Activated CD4-positive, alpha-beta T cell treated with anti-CD3 and anti-CD28 coated beads, Interleukin-2, amount 10 ng/mL, durations not matched to agents 7 days and 5 days (primary cell): ENCODE measurements around the gene RDX. TPM values are rescaled to one million over a fixed set of nuclear protein-coding genes. Genes with fewer than 3 reads are reported as not detected.
"Not testable (repeated sequence)": the region's sequence is repeated elsewhere in the genome, so short reads cannot be mapped to it uniquely, and the experiment has no call there.

ENCODE experiments used
- CTCF ChIA-PET: fragments of 350-600 bp; sonication (Branson Sonifier 250); formaldehyde crosslinking; loops from one replicate; lab custom pipeline; 2021; ENCODE audit warnings: antibody characterized with exemption; lab: Charles Lee
- POLR2A ChIA-PET: fragments of 350-600 bp; sonication (Branson Sonifier 250); formaldehyde crosslinking; loops from one replicate; lab custom pipeline; 2021; ENCODE audit warnings: antibody characterized with exemption; lab: Charles Lee
- DNase-seq: peaks from one replicate; pipeline ENCODE4 v3.0.0-alpha.2; 2020
- H3K27ac Mint-ChIP-seq: one replicate; pipeline ENCODE4 v1.8.0; 2021; ENCODE audit warnings: mild to moderate bottlenecking, moderate library complexity, mixed read lengths
- H3K27me3 Mint-ChIP-seq: one replicate; pipeline ENCODE4 v1.8.0; 2021; ENCODE audit warnings: mixed read lengths
- H3K36me3 Mint-ChIP-seq: one replicate; pipeline ENCODE4 v1.8.0; 2021; ENCODE audit warnings: low read depth, mixed read lengths
- H3K4me1 Mint-ChIP-seq: one replicate; pipeline ENCODE4 v1.8.0; 2021; ENCODE audit warnings: mixed read lengths
- H3K4me3 Mint-ChIP-seq: one replicate; pipeline ENCODE4 v1.8.0; 2021; ENCODE audit warnings: mild to moderate bottlenecking, moderate library complexity, mixed read lengths
- H3K9me3 Mint-ChIP-seq: one replicate; pipeline ENCODE4 v1.8.0; 2021; ENCODE audit warnings: mixed read lengths
- total RNA-seq, 2 experiments: library from RNA; stranded (reverse); gene quantifications; one replicate each; pipeline ENCODE4 v1.2.3, GENCODE V29; 2021

RDX gene
- total RNA-seq, 2 experiments from 2014 or later: 37.6 to 47.1 TPM

DNA sequence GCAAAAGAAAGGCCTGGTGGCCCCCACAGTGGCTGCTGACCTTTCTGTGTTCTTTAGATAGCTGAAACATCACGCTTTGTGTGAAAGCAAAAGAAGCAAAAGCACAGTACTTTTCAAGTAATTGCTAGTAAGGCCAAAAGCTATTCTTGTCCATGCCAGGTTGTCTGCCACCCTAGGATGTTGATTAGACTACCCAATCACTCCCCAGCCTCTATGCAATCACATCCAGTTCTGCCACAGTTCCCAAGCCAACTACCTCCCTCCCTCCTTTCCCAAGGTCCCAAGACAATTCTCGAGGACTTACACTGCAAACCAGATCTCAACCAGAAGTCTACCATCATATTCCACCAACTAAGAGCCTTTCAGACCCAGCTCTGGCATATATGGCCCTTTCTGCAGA lies 46.2 kb downstream of the RDX start:
- ChIA-PET POLR2A (no interaction called here), CTCF (interaction anchor here (0.9 to 1.2 kb wide), 3 partner anchors 14 to 108 kb away, joined by 3 to 4 read pairs (median 3); no protein-coding TSS in a partner anchor)
- peaks cover 25% of the 10 kb centered on the region for H3K36me3 Mint-ChIP-seq
- H3K27ac Mint-ChIP-seq: no peak overlapping the region
- H3K4me3 Mint-ChIP-seq: no peak overlapping the region
- no peaks in the 10 kb centered on the region for H3K27me3 Mint-ChIP-seq
- no peak for DNase-seq
- H3K9me3 Mint-ChIP-seq: no peaks in the 10 kb centered on the region
- H3K4me1 Mint-ChIP-seq: peaks cover 6% of the 10 kb centered on the region

- Mint-ChIP-seq H3K4me1 (peaks cover 6% of the 10 kb centered on the region), H3K27ac (no peak overlapping the region), H3K9me3 (no peaks in the 10 kb centered on the region), H3K4me3 (no peak overlapping the region), H3K36me3 (peaks cover 24% of the 10 kb centered on the region), H3K27me3 (no peaks in the 10 kb centered on the region)
- ChIA-PET POLR2A (no interaction called here), CTCF (interaction anchor here (0.9 to 1.2 kb wide), 3 partner anchors 14 to 108 kb away, joined by 3 to 4 read pairs (median 3); no protein-coding TSS in a partner anchor)
- DNase-seq: no peak
These were observed 46.6 kb downstream of the RDX start for GRCh38 chr11:110249766-110250165.

GRCh38 chr11:110249066-110249465 lies 47.3 kb downstream of the RDX start:
- H3K36me3 Mint-ChIP-seq: peaks cover 26% of the 10 kb centered on the region
- H3K9me3 Mint-ChIP-seq: no peaks in the 10 kb centered on the region
- DNase-seq: no peak
- no peaks in the 10 kb centered on the region for H3K27me3 Mint-ChIP-seq
- POLR2A ChIA-PET: no interaction called here
- CTCF ChIA-PET: interaction anchor here (1.0 to 1.2 kb wide), 2 partner anchors 13 to 24 kb away, joined by 3 to 4 read pairs; no protein-coding TSS in a partner anchor
- peaks cover 3% of the 10 kb centered on the region for H3K4me1 Mint-ChIP-seq
- H3K4me3 Mint-ChIP-seq: no peak overlapping the region
- H3K27ac Mint-ChIP-seq: peak overlapping the region; percentile 33

GRCh38 chr11:110243791-110244190 lies 52.6 kb downstream of the RDX start:
- no peak for DNase-seq
- CTCF ChIA-PET: interaction anchor here (1.0 kb wide), 1 partner anchor 34 kb away, joined by 3 read pairs; no protein-coding TSS in a partner anchor
- H3K4me3 Mint-ChIP-seq: no peak overlapping the region
- H3K27me3 Mint-ChIP-seq: no peaks in the 10 kb centered on the region
- no peak overlapping the region for H3K27ac Mint-ChIP-seq
- peaks cover 32% of the 10 kb centered on the region for H3K36me3 Mint-ChIP-seq
- H3K9me3 Mint-ChIP-seq: no peaks in the 10 kb centered on the region
- peaks cover 13% of the 10 kb centered on the region for H3K4me1 Mint-ChIP-seq
- POLR2A ChIA-PET: no interaction called here

- CTCF ChIA-PET: interaction anchor here (0.7 to 0.8 kb wide), 2 partner anchors 44 to 229 kb away, joined by 3 read pairs; no protein-coding TSS in a partner anchor
- H3K4me3 Mint-ChIP-seq: no peak overlapping the region
- POLR2A ChIA-PET: no interaction called here
- no peaks in the 10 kb centered on the region for H3K9me3 Mint-ChIP-seq
- no peak overlapping the region for H3K27ac Mint-ChIP-seq
- H3K4me1 Mint-ChIP-seq: peaks cover 13% of the 10 kb centered on the region
- no peak for DNase-seq
- H3K36me3 Mint-ChIP-seq: peaks cover 30% of the 10 kb centered on the region
- no peaks in the 10 kb centered on the region for H3K27me3 Mint-ChIP-seq
These were observed 53.7 kb downstream of the RDX start for GRCh38 chr11:110242746-110243145.

- ChIA-PET POLR2A (no interaction called here), CTCF (interaction anchor here (0.7 to 0.8 kb wide), 2 partner anchors 44 to 230 kb away, joined by 3 read pairs; no protein-coding TSS in a partner anchor)
- H3K27ac Mint-ChIP-seq: no peak overlapping the region
- H3K4me1 Mint-ChIP-seq: peaks cover 13% of the 10 kb centered on the region
- no peak for DNase-seq
- no peak overlapping the region for H3K4me3 Mint-ChIP-seq
- no peaks in the 10 kb centered on the region for H3K9me3 Mint-ChIP-seq
- peaks cover 33% of the 10 kb centered on the region for H3K36me3 Mint-ChIP-seq
- no peaks in the 10 kb centered on the region for H3K27me3 Mint-ChIP-seq
These were observed 54.2 kb downstream of the RDX start for GRCh38 chr11:110242188-110242587.

DNA sequence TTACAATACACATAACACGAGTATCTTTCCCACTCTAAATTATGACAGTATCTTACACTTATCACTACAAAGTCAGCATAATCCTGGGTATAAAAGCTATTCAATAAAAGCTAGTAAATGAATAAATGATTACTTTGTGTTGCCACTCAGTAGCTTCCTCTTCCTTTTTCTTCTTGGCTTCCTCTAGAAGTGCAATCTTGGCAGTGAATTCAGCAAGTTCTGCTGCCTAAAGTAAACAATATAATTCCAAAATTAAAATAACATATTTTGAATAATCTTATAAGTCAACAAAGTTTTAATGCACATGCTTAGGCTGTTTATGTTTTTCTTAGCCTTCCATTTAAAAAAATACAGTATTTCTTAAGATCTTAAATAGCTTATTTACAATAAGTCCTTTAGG lies 60.4 kb downstream of the RDX start:
- no peaks in the 10 kb centered on the region for H3K9me3 Mint-ChIP-seq
- POLR2A ChIA-PET: no interaction called here
- no peaks in the 10 kb centered on the region for H3K27me3 Mint-ChIP-seq
- CTCF ChIA-PET: interaction anchor here (0.8 to 1.0 kb wide), 2 partner anchors 14 to 16 kb away, joined by 3 to 4 read pairs; no protein-coding TSS in a partner anchor
- peaks cover 10% of the 10 kb centered on the region for H3K4me1 Mint-ChIP-seq
- no peak for DNase-seq
- H3K36me3 Mint-ChIP-seq: peaks cover 45% of the 10 kb centered on the region
- no peak overlapping the region for H3K4me3 Mint-ChIP-seq
- H3K27ac Mint-ChIP-seq: no peak overlapping the region

DNA sequence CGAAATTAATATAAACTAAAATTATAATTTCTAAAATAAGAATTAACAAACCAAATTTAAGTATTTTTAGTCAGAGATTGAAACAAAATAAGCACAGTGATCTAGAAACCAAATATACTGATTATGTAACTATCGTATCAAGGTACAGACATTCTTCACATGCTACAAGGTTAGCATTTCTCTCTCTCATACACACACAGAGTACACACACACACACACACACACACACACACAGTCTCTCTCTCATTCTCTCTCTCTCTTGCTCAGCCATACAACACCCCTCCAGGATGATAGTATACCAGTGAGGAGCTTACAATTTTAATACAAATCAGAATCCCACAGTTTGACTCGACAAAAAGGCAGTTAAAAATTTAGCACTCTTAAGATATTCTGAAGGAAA lies 66.0 kb downstream of the RDX start:
- Mint-ChIP-seq H3K9me3 (no peaks in the 10 kb centered on the region), H3K4me1 (peaks cover 2% of the 10 kb centered on the region), H3K27ac (no peak overlapping the region), H3K4me3 (no peak overlapping the region), H3K27me3 (no peaks in the 10 kb centered on the region), H3K36me3 (peaks cover 52% of the 10 kb centered on the region)
- ChIA-PET POLR2A (no interaction called here), CTCF (no interaction called here)
- DNase-seq: no peak

DNA sequence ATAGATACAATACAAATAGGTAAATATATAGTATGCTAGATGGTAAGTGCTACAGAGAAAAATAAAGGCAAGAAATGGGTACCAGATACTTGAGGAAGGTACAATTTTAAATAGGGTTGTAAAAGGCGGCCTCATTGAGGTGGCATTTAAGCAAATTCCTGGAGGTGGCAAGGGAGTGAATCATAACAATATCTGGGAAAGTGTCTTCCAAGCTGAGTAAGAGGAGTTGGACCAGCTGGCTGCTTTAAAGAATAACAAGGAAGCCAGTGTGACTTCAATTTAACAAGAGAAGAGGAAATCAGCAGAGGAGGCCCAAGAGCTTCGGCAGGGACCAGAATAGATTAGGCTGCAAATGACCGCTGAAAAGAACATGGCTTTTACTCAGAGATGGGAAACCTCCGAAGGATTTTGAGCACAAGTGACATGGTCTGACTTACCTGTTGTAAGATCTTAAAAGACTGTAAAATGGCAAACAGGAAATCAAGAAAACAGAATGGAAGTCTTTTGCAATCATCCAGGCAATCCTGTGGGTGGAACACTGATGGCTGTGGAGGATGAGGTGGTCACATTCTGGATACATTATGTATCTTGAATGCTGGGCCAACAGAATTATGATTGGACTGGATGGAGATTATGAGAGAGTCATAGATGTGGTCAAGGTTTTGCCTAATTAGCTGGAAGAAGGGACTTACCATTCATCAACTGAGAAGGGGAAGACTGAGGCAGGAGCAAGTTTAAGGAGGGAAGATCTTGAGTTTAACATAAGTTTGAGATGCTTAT lies 77.2 kb downstream of the RDX start:
- ChIA-PET CTCF (no interaction called here), POLR2A (no interaction called here)
- H3K9me3 Mint-ChIP-seq: no peaks in the 10 kb centered on the region
- H3K27me3 Mint-ChIP-seq: no peaks in the 10 kb centered on the region
- no peaks in the 10 kb centered on the region for H3K4me1 Mint-ChIP-seq
- H3K36me3 Mint-ChIP-seq: peaks cover 21% of the 10 kb centered on the region
- DNase-seq: no peak
- peak overlapping the region; percentile 7 for H3K27ac Mint-ChIP-seq
- no peak overlapping the region for H3K4me3 Mint-ChIP-seq

DNA sequence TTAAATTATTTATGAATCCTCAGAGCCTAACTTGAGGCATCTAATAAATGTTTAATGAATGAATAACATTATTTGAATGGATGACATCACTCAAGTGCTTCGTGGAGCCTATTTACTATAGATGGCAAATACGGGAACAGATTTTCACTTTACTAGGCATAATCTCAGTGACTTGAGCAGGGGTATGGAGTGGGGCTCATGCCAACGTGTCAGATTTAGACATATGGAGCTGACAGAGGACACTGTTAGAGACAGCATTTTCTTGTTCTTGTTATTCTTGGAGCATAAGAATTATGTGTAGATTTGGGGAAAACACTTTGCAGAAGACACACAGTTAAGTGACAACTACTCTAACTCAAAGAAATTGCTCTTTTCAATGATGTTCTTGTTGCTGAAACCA lies 78.5 kb downstream of the RDX start:
- Mint-ChIP-seq H3K27me3 (no peaks in the 10 kb centered on the region), H3K36me3 (peaks cover 19% of the 10 kb centered on the region), H3K4me1 (no peaks in the 10 kb centered on the region), H3K9me3 (no peaks in the 10 kb centered on the region), H3K27ac (no peak overlapping the region), H3K4me3 (no peak overlapping the region)
- CTCF ChIA-PET: no interaction called here
- no peak for DNase-seq
- POLR2A ChIA-PET: no interaction called here

DNA sequence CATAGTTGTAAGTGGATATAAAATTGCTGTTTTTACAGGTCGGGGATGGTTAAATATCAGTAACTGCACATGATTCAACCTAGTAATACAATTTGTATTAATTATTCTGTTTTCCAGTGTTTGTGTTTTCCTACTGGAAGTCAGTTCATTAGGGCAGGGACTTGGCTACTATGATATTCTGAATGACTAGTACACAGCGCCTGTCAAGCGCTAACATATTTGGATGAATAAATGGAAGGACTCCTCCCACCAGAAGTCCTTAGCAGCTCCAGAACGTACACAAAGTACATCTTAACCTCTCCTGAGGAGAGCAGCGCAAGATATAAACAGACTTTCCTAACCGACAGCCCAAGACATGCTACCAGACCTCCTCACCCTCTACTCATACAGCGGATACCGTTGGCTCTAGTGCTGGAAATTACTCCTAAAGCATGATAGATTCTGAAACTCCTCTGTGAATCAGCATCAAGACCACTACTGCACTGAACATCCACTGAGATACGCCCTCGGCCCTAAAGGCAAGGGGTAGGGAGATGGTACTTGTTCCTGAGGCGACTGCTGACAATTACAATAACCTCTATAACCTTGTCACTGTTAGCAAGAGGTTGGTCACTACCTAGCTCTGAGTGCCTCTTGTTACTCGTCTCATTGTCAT lies 79.1 kb downstream of the RDX start:
- Mint-ChIP-seq H3K9me3 (no peaks in the 10 kb centered on the region), H3K27me3 (no peaks in the 10 kb centered on the region), H3K4me1 (no peaks in the 10 kb centered on the region), H3K36me3 (peaks cover 19% of the 10 kb centered on the region), H3K27ac (no peak overlapping the region), H3K4me3 (no peak overlapping the region)
- no peak for DNase-seq
- POLR2A ChIA-PET: no interaction called here
- CTCF ChIA-PET: no interaction called here

- H3K27me3 Mint-ChIP-seq, H3K4me1 Mint-ChIP-seq, H3K9me3 Mint-ChIP-seq, POLR2A ChIA-PET, H3K36me3 Mint-ChIP-seq, CTCF ChIA-PET: not testable (repeated sequence)
- Mint-ChIP-seq H3K4me3 (peak overlapping the region; percentile 71), H3K27ac (peak overlapping the region; percentile 81)
- DNase-seq: peak; percentile 38
These were observed 87.1 kb downstream of the RDX start for GRCh38 chr11:110209313-110209694.

GRCh38 chr11:110208678-110209312 lies 87.6 kb downstream of the RDX start:
- POLR2A ChIA-PET, CTCF ChIA-PET, H3K4me1 Mint-ChIP-seq, DNase-seq, H3K9me3 Mint-ChIP-seq, H3K27me3 Mint-ChIP-seq, H3K36me3 Mint-ChIP-seq: not testable (repeated sequence)
- Mint-ChIP-seq H3K27ac (peak overlapping the region; percentile 81), H3K4me3 (peak overlapping the region; percentile 71)
